Neural cell (in vitro differentiated cells): Measurements from ENCODE around the gene CDK15. TPM values are rescaled to one million over a fixed set of nuclear protein-coding genes. Genes with fewer than 3 reads are reported as not detected.

ENCODE experiments used
- H2AFZ ChIP-seq: fragments of 200-600, 300-800 bp; sonication (generic), shearing (Covaris generic); 2 replicates; pipeline ENCODE4 v1.6.0; 2014; ENCODE audit warnings: low read depth, mild to moderate bottlenecking, antibody characterized with exemption, low read length, moderate library complexity
- H3F3A ChIP-seq: fragments of 200-600 bp; shearing (Covaris generic); 2 replicates; pipeline ENCODE4 v1.6.1; 2016; ENCODE audit warnings: mild to moderate bottlenecking, moderate library complexity, mixed read lengths, antibody characterized with exemption, low read length; ENCODE audit not compliant: insufficient read depth, poor library complexity, severe bottlenecking
- H3K27ac ChIP-seq: fragments of 200-600, 300-800 bp; sonication (generic), shearing (Covaris generic); 2 replicates; pipeline ENCODE4 v1.5.1; 2014; ENCODE audit warnings: mild to moderate bottlenecking, low read length, moderate library complexity
- H3K27me3 ChIP-seq: fragments of 300-800, 200-600 bp; sonication (generic), shearing (Covaris generic); 2 replicates; pipeline ENCODE4 v1.6.0; 2014; ENCODE audit warnings: mild to moderate bottlenecking, low read depth, low read length, moderate library complexity; ENCODE audit not compliant: insufficient read depth
- H3K36me3 ChIP-seq: fragments of 300-800, 200-600 bp; sonication (generic), shearing (Covaris generic); 2 replicates; pipeline ENCODE4 v1.5.1; 2014; ENCODE audit warnings: mild to moderate bottlenecking, antibody characterized with exemption, low read length, moderate library complexity; ENCODE audit not compliant: insufficient read depth
- H3K4me2 ChIP-seq: fragments of 300-800, 200-600 bp; sonication (generic), shearing (Covaris generic); 2 replicates; pipeline ENCODE4 v1.6.0; 2014; ENCODE audit warnings: mild to moderate bottlenecking, low read length
- H3K4me3 ChIP-seq: fragments of 300-800, 200-600 bp; sonication (generic), shearing (Covaris generic); 2 replicates; pipeline ENCODE4 v1.5.1; 2014; ENCODE audit warnings: mild to moderate bottlenecking, low read length, moderate library complexity
- H3K79me2 ChIP-seq: fragments of 200-600 bp; shearing (Covaris generic); replicated peaks from 2 replicates; pipeline ENCODE4 v1.6.0; 2014; ENCODE audit warnings: mild to moderate bottlenecking, low read length, moderate library complexity; ENCODE audit not compliant: insufficient read depth
- H3K9ac ChIP-seq: fragments of 300-800, 200-600 bp; sonication (generic), shearing (Covaris generic); 2 replicates; pipeline ENCODE4 v1.6.1; 2016; ENCODE audit warnings: mild to moderate bottlenecking, low read length, mixed read lengths
- H3K9me2 ChIP-seq: fragments of 200-600 bp; shearing (Covaris generic); 2 replicates; pipeline ENCODE4 v1.6.1; 2016; ENCODE audit warnings: mild to moderate bottlenecking, low read length, mixed read lengths; ENCODE audit not compliant: insufficient read depth
- H3K9me3 ChIP-seq: fragments of 200-600, 300-800 bp; sonication (generic), shearing (Covaris generic); 2 replicates; pipeline ENCODE4 v1.6.1; 2016; ENCODE audit warnings: mild to moderate bottlenecking, mixed run types, low read length, moderate library complexity, mixed read lengths
- H4K20me1 ChIP-seq: fragments of 200-600 bp; shearing (Covaris generic); 2 replicates; pipeline ENCODE4 v1.6.1; 2016; ENCODE audit warnings: mild to moderate bottlenecking, mixed run types; ENCODE audit not compliant: insufficient read depth
- EP300 ChIP-seq: fragments of 450-650 bp; conservative IDR thresholded peaks from 2 replicates; pipeline ENCODE4 v1.6.1; 2014; ENCODE audit warnings: antibody characterized with exemption, mild to moderate bottlenecking, moderate library complexity; ENCODE audit not compliant: poor library complexity, severe bottlenecking
- EZH2 ChIP-seq: fragments of 200-600, 300-800 bp; shearing (Covaris generic), sonication (generic); IDR thresholded peaks from 2 replicates; pipeline ENCODE4 v1.6.1; 2014; ENCODE audit warnings: antibody characterized with exemption, low read length, borderline replicate concordance, mild to moderate bottlenecking; ENCODE audit not compliant: insufficient read depth, poor library complexity, severe bottlenecking
- MXI1 ChIP-seq: fragments of 450-650 bp; conservative IDR thresholded peaks from 2 replicates; pipeline ENCODE4 v1.6.1; 2014; ENCODE audit warnings: antibody characterized with exemption, mild to moderate bottlenecking; ENCODE audit not compliant: poor library complexity, severe bottlenecking
- POLR2AphosphoS5 ChIP-seq: IDR thresholded peaks from 2 replicates; pipeline ENCODE4 v1.6.1; 2012
- RAD21 ChIP-seq: fragments of 450-650 bp; conservative IDR thresholded peaks from 2 replicates; pipeline ENCODE4 v1.6.1; 2014; ENCODE audit warnings: antibody characterized with exemption, mild to moderate bottlenecking, moderate library complexity
- SMC3 ChIP-seq: fragments of 450-650 bp; conservative IDR thresholded peaks from 2 replicates; pipeline ENCODE4 v1.6.1; 2014; ENCODE audit warnings: antibody characterized with exemption, mild to moderate bottlenecking, moderate library complexity; ENCODE audit not compliant: poor library complexity
- TAF1 ChIP-seq: IDR thresholded peaks from 2 replicates; pipeline ENCODE4 v1.6.1; 2012; ENCODE audit warnings: low read depth
- polyA plus RNA-seq: library from polyadenylated mRNA; depleted of rRNA; stranded (reverse); fragments of >200 nt; gene quantifications from 2 replicates; pipeline ENCODE4 v1.2.3, GENCODE V29; 2014
- TF ChIP-seq, protein P1 (sequence below): fragments of 450-650 bp; IDR thresholded peaks from 2 replicates; pipeline ENCODE4 v1.5.1; 2014; ENCODE audit warnings: antibody characterized with exemption, mild to moderate bottlenecking, moderate library complexity; ENCODE audit not compliant: poor library complexity, severe bottlenecking
- TF ChIP-seq, protein P2 (sequence below): IDR thresholded peaks from 2 replicates; pipeline ENCODE4 v1.6.1; 2012; ENCODE audit warnings: borderline replicate concordance

Gene CDK15
- polyA plus RNA-seq, 1 donor from 2014 or later = 0.09 TPM

DNA sequence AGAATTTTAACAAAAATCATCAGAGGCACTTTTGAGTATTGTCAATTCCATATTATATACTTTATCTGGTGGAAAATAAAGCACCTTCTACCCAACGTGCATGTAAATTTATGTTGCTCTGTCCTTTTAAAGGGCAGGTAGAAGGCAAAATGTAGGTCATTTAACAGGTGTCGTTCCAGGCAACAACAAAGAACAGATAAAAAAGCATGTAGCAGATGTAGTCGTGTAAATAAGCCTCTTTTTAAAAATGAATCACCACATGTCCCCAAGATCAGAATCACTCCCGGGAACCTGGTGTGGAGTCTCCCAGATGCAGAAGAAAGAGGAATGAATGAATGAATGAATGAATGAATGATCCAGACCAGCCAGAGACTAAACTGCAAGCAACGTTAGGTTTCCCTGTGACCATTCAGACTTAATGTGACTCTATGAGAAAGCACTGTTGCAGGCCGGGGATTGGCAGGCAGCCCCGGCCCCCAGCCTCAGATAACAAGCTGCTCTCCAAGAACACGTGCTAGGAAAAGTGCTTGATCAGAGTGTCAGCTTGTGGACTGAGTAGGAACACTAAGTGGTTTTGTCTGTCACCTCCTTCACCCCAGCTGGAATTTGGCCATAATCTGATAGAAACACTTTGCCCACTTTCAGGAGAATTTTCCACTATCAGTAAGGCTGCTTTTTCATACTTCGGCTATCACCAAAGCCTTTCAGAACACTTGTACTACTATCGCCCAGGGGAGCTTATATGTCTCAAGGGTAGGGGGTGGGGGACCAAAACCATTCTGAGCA, 100.6 kb downstream of the CDK15 start:
- no peak overlapping the region for H3K4me2 ChIP-seq
- no peaks in the 10 kb centered on the region for H3K9me3 ChIP-seq
- H4K20me1 ChIP-seq = no peaks in the 10 kb centered on the region
- H3K4me3 ChIP-seq = no peak overlapping the region
- H3K9ac ChIP-seq = no peak overlapping the region
- TF ChIP-seq MXI1 (no peak), SMC3 (no peak), POLR2AphosphoS5 (no peak), EP300 (no peak), TAF1 (no peak), RAD21 (no peak), EZH2 (no peak)
- TF ChIP-seq, protein P1, sequence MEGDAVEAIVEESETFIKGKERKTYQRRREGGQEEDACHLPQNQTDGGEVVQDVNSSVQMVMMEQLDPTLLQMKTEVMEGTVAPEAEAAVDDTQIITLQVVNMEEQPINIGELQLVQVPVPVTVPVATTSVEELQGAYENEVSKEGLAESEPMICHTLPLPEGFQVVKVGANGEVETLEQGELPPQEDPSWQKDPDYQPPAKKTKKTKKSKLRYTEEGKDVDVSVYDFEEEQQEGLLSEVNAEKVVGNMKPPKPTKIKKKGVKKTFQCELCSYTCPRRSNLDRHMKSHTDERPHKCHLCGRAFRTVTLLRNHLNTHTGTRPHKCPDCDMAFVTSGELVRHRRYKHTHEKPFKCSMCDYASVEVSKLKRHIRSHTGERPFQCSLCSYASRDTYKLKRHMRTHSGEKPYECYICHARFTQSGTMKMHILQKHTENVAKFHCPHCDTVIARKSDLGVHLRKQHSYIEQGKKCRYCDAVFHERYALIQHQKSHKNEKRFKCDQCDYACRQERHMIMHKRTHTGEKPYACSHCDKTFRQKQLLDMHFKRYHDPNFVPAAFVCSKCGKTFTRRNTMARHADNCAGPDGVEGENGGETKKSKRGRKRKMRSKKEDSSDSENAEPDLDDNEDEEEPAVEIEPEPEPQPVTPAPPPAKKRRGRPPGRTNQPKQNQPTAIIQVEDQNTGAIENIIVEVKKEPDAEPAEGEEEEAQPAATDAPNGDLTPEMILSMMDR = no peak
- TF ChIP-seq, protein P2, sequence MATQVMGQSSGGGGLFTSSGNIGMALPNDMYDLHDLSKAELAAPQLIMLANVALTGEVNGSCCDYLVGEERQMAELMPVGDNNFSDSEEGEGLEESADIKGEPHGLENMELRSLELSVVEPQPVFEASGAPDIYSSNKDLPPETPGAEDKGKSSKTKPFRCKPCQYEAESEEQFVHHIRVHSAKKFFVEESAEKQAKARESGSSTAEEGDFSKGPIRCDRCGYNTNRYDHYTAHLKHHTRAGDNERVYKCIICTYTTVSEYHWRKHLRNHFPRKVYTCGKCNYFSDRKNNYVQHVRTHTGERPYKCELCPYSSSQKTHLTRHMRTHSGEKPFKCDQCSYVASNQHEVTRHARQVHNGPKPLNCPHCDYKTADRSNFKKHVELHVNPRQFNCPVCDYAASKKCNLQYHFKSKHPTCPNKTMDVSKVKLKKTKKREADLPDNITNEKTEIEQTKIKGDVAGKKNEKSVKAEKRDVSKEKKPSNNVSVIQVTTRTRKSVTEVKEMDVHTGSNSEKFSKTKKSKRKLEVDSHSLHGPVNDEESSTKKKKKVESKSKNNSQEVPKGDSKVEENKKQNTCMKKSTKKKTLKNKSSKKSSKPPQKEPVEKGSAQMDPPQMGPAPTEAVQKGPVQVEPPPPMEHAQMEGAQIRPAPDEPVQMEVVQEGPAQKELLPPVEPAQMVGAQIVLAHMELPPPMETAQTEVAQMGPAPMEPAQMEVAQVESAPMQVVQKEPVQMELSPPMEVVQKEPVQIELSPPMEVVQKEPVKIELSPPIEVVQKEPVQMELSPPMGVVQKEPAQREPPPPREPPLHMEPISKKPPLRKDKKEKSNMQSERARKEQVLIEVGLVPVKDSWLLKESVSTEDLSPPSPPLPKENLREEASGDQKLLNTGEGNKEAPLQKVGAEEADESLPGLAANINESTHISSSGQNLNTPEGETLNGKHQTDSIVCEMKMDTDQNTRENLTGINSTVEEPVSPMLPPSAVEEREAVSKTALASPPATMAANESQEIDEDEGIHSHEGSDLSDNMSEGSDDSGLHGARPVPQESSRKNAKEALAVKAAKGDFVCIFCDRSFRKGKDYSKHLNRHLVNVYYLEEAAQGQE = no peak
- no peaks in the 10 kb centered on the region for H3K9me2 ChIP-seq
- no peaks in the 10 kb centered on the region for H3K27me3 ChIP-seq
- H3F3A ChIP-seq = no peaks in the 10 kb centered on the region
- H3K79me2 ChIP-seq = no peaks in the 10 kb centered on the region
- H3K27ac ChIP-seq = no peak overlapping the region
- no peaks in the 10 kb centered on the region for H3K36me3 ChIP-seq
- H2AFZ ChIP-seq = no peak overlapping the region

GRCh38 chr2:201907563-201907881, 101.2 kb downstream of the CDK15 start:
- no peaks in the 10 kb centered on the region for H3K9me3 ChIP-seq
- no peak overlapping the region for H3K4me2 ChIP-seq
- no peaks in the 10 kb centered on the region for H3K36me3 ChIP-seq
- no peaks in the 10 kb centered on the region for H3F3A ChIP-seq
- no peaks in the 10 kb centered on the region for H3K9me2 ChIP-seq
- no peak overlapping the region for H3K27ac ChIP-seq
- H3K9ac ChIP-seq = no peak overlapping the region
- no peaks in the 10 kb centered on the region for H4K20me1 ChIP-seq
- no peak overlapping the region for H3K4me3 ChIP-seq
- no peaks in the 10 kb centered on the region for H3K79me2 ChIP-seq
- H3K27me3 ChIP-seq = no peaks in the 10 kb centered on the region
- no peak overlapping the region for H2AFZ ChIP-seq
- no peak for TF ChIP-seq TAF1
- TF ChIP-seq, protein P2 = no peak
- TF ChIP-seq EZH2 = no peak
- no peak for TF ChIP-seq POLR2AphosphoS5
- no peak for TF ChIP-seq EP300
- TF ChIP-seq, protein P1 = no peak
- TF ChIP-seq RAD21 = no peak
- TF ChIP-seq MXI1 = no peak
- no peak for TF ChIP-seq SMC3
